ENCODE measurements around the gene CLUH.

GRCh38 chr17:2736956-2737355 lies 25.4 kb upstream of the CLUH start:
- TF ChIP-seq POLR2A (IDR thresholded peaks at IDR 0.05; ENCODE audit: low read length) (no peak), GATA1 (IDR thresholded peaks at IDR 0.05; ENCODE audit: low read depth, low read length) (no peak)

Data from erythroblast (primary cell).